Measurements from ENCODE around the gene NGDN. TPM values are rescaled to one million over a fixed set of nuclear protein-coding genes. Genes with fewer than 3 reads are reported as not detected.

NGDN gene
- total RNA-seq, 1 donor from 2014 or later: 37.7 TPM

DNA sequence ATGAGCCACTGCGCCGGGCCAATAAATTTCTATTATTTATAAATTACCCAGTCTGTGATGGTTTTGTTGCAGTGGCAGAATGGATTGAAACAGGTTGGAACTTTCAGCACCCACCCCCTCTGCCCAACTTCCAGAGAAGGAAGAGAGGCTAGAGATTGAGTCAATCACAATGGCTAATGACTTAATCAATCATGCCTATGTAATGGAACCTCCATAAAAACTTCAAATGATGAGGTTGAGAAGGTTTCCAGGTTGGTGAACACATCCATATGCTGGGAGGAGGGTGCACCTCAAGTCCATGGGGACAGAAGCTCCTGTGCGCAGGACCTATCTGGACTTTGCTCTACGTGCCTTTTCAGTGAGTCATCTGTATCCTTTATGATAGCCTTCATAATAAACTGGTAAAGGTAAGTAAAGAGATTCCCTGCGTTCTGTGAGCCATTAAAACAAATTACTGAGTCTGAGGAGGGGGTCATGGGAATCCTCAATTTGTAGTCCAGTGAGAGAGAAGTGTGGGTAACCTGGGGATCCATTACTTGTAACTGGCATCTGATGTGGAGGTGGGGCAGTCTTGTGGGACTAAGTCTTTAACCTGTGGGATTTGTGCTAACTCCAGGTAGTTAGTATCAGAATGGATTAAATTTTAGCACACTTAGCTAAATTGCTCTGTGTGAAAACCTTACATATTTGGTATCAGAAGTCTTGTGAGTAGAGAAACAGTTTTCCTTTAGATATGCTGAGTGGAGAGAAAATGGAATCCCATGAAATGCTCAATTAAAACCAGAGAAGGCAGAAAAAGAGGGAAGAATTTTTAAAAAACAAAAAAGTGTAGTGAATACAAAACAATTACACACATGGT is 11.7 kb upstream of the NGDN start:
- H3K4me1 Mint-ChIP-seq (ENCODE audit: unreplicated experiment): peaks cover 18% of the 10 kb centered on the region
- no peak overlapping the region for H3K4me3 Mint-ChIP-seq (ENCODE audit: unreplicated experiment)
- DNase-seq (ENCODE audit: low spot score): no peak
- no peak for TF ChIP-seq CTCF (IDR thresholded peaks at IDR 0.05; ENCODE audit: unreplicated experiment)
- no peaks in the 10 kb centered on the region for H3K9me3 Mint-ChIP-seq (ENCODE audit: unreplicated experiment)
- H3K27ac Mint-ChIP-seq (ENCODE audit: unreplicated experiment): no peak overlapping the region
- H3K36me3 Mint-ChIP-seq (ENCODE audit: low read depth, unreplicated experiment): no peaks in the 10 kb centered on the region
- H3K27me3 Mint-ChIP-seq (ENCODE audit: unreplicated experiment): no peaks in the 10 kb centered on the region

DNA sequence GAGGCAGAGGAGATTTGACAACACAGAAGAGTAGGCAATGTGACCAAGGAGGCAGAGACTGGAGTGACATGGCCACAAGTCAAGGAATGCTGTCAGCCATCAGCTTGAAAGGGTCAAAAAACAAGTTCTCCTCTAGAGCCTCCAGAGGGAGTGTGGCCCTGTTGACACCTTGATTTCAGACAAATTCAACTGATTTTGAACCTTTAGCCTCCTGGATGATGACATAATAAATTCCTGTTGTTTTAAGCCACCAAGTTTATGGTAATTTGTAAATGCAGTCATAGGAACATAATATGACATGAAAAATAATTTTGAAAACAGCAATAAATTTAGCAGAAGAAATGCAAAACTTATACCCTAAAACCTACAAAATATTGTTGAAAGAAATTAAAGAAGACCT is 8.5 kb upstream of the NGDN start:
- H3K9me3 Mint-ChIP-seq (ENCODE audit: unreplicated experiment): no peaks in the 10 kb centered on the region
- no peaks in the 10 kb centered on the region for H3K4me1 Mint-ChIP-seq (ENCODE audit: unreplicated experiment)
- no peaks in the 10 kb centered on the region for H3K36me3 Mint-ChIP-seq (ENCODE audit: low read depth, unreplicated experiment)
- H3K27ac Mint-ChIP-seq (ENCODE audit: unreplicated experiment): no peak overlapping the region
- TF ChIP-seq CTCF (IDR thresholded peaks at IDR 0.05; ENCODE audit: unreplicated experiment): no peak
- H3K27me3 Mint-ChIP-seq (ENCODE audit: unreplicated experiment): no peaks in the 10 kb centered on the region
- no peak for DNase-seq (ENCODE audit: low spot score)
- no peak overlapping the region for H3K4me3 Mint-ChIP-seq (ENCODE audit: unreplicated experiment)

GRCh38 chr14:23464700-23465099 is 4.8 kb upstream of the NGDN start:
- Mint-ChIP-seq H3K9me3 (ENCODE audit: unreplicated experiment) (no peaks in the 10 kb centered on the region), H3K4me1 (ENCODE audit: unreplicated experiment) (no peaks in the 10 kb centered on the region), H3K36me3 (ENCODE audit: low read depth, unreplicated experiment) (no peaks in the 10 kb centered on the region), H3K27me3 (ENCODE audit: unreplicated experiment) (no peaks in the 10 kb centered on the region), H3K4me3 (ENCODE audit: unreplicated experiment) (no peak overlapping the region), H3K27ac (ENCODE audit: unreplicated experiment) (no peak overlapping the region)
- TF ChIP-seq CTCF (IDR thresholded peaks at IDR 0.05; ENCODE audit: unreplicated experiment): no peak
- DNase-seq (ENCODE audit: low spot score): no peak

DNA sequence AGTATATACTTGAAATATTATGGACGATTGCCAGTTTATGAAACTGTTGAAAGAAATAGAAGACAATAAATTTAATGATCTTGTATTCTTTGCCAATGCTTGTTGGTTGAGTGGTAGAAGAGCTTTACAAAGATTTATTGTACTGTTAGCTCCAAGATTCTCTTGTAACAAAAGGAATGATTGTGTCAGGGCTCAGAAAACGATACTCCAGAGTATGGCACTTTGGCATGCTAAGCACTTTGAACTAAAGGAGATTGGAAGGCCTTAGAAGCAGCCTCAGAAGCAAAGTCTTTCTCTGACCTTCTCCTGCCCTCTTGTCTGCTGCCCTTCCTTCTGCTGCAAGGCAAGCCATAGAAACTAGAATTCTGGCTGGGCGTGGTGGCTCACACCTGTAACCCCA is 4.2 kb upstream of the NGDN start:
- no peak for DNase-seq (ENCODE audit: low spot score)
- Mint-ChIP-seq H3K4me1 (ENCODE audit: unreplicated experiment) (no peaks in the 10 kb centered on the region), H3K27ac (ENCODE audit: unreplicated experiment) (no peak overlapping the region), H3K27me3 (ENCODE audit: unreplicated experiment) (no peaks in the 10 kb centered on the region), H3K9me3 (ENCODE audit: unreplicated experiment) (no peaks in the 10 kb centered on the region), H3K36me3 (ENCODE audit: low read depth, unreplicated experiment) (no peaks in the 10 kb centered on the region), H3K4me3 (ENCODE audit: unreplicated experiment) (no peak overlapping the region)
- no peak for TF ChIP-seq CTCF (IDR thresholded peaks at IDR 0.05; ENCODE audit: unreplicated experiment)

- H3K9me3 Mint-ChIP-seq (ENCODE audit: unreplicated experiment): no peaks in the 10 kb centered on the region
- peaks cover 4% of the 10 kb centered on the region for H3K36me3 Mint-ChIP-seq (ENCODE audit: low read depth, unreplicated experiment)
- H3K27me3 Mint-ChIP-seq (ENCODE audit: unreplicated experiment): peaks cover 3% of the 10 kb centered on the region
- DNase-seq (ENCODE audit: low spot score): no peak
- H3K27ac Mint-ChIP-seq (ENCODE audit: unreplicated experiment): no peak overlapping the region
- TF ChIP-seq CTCF (IDR thresholded peaks at IDR 0.05; ENCODE audit: unreplicated experiment): no peak
- H3K4me1 Mint-ChIP-seq (ENCODE audit: unreplicated experiment): peaks cover 6% of the 10 kb centered on the region
- H3K4me3 Mint-ChIP-seq (ENCODE audit: unreplicated experiment): no peak overlapping the region
Measured at GRCh38 chr14:23468704-23469126, 788 bp upstream of the NGDN start.

Data from endothelial cell (in vitro differentiated cells).